GM21515 (cell line): Measurements from ENCODE around the gene LDLRAD2.
"Not testable (repeated sequence)": the region's sequence is repeated elsewhere in the genome, so short reads cannot be mapped to it uniquely, and the experiment has no call there.

Experiments used
- ATAC-seq: cut with Tn5 transposase; IDR thresholded peaks from one replicate; pipeline ENCODE4 v1.9.1; 2021; ENCODE audit not compliant: unreplicated experiment

The LDLRAD2 gene

GRCh38 chr1:21783679-21784603 lies 28.1 kb upstream of the LDLRAD2 start:
- ATAC-seq, result no peak

DNA sequence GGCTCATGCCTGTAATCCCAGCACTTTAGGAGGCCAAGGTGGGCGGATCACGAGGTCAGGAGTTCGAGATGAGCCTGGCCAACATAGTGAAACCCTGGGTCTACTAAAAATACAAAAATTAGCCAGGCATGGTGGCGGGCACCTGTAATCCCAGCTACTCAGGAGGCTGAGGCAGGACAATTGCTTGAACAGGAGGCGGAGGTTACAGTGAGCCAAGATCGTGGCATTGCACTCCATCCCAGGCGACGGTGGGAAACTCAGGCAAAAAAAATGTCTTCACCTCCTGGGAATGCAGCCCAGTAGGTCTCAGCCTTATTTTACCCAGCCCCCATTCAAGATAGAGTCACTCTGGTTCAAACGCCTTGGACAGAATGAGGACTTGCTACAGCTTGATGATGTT lies 26.3 kb upstream of the LDLRAD2 start:
- not testable (repeated sequence) for ATAC-seq

GRCh38 chr1:21786640-21787039 lies 25.4 kb upstream of the LDLRAD2 start:
- ATAC-seq, result no peak

- no peak for ATAC-seq
These were observed 19.0 kb upstream of the LDLRAD2 start for GRCh38 chr1:21793104-21793503.

DNA sequence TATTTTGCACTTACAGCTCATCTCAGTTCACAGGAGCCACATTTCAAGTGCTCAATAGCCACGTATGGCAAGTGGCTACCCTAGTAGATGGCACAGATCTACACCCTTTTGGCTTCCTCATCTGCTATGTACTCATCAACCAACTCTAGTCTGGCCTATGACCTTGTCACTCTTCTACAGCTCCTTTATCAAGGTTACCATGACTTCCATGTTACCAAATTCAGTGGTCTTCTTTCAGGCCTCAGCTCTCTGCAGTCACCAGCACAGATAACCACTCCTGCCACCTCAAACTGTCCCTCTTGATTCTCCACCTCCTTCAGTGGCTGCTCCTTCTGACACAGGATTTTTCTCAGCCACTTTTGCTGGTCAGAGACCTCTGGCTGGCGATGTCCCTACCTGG lies 17.4 kb upstream of the LDLRAD2 start:
- no peak for ATAC-seq

DNA sequence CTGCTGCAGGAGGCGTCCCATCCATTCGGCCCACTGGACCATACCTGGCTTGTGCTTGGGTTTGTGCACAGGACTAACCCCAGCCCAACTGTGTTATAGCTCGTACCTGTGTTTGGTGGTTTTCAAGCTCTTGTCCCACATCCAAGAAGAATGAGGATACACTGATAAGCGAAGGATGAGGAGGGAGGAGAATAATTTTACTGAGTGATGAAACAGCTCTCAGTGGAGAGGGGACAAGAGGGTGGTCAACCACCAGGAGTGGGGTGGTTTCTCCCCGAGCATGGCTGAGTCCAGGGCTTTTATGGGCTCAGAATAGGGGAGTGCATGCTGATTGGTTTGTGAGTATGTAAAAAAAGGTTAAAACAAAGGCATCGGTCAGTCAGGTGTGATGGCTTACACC lies 17.0 kb upstream of the LDLRAD2 start:
- ATAC-seq, result no peak

- no peak for ATAC-seq
These were observed 12.3 kb upstream of the LDLRAD2 start for GRCh38 chr1:21799730-21800129.

GRCh38 chr1:21801100-21801499 lies 11.0 kb upstream of the LDLRAD2 start:
- ATAC-seq, result no peak

GRCh38 chr1:21804536-21804935 lies 7.5 kb upstream of the LDLRAD2 start:
- ATAC-seq, result no peak

GRCh38 chr1:21813542-21813941 lies 1.5 kb downstream of the LDLRAD2 start:
- no peak for ATAC-seq

DNA sequence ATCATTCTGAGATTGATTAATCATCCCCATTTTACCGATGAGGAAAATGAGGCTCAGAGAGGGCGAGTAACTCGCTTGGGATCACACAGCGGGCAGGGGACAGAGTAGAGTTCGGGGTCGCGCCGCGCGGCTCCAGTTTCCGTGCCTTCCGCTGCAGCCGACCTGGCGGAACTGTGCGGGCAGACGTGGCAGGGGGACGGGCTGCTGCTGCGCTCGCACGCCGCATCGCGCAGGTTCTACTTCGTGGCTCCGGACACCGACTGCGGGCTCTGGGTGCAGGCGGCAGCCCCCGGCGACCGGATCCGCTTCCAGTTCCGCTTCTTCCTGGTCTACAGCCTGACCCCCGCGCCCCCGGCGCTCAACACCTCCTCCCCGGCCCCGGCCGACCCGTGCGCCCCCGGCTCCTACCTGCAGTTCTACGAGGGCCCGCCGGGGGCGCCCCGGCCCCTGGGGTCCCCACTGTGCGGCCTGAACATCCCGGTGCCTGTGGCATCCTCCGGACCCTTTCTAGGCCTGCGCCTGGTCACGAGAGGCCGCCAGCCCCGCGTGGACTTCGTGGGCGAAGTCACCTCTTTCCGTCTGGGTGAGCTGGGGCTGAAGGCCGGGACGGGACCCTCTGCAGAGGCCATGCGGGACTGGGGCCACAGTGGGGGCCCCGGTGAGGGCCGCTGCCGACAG lies 2.3 kb downstream of the LDLRAD2 start:
- no peak for ATAC-seq

- no peak for ATAC-seq
These were observed 3.0 kb downstream of the LDLRAD2 start for GRCh38 chr1:21814981-21815582.

- ATAC-seq, result no peak
These were observed 3.8 kb downstream of the LDLRAD2 start for GRCh38 chr1:21815724-21816321.

DNA sequence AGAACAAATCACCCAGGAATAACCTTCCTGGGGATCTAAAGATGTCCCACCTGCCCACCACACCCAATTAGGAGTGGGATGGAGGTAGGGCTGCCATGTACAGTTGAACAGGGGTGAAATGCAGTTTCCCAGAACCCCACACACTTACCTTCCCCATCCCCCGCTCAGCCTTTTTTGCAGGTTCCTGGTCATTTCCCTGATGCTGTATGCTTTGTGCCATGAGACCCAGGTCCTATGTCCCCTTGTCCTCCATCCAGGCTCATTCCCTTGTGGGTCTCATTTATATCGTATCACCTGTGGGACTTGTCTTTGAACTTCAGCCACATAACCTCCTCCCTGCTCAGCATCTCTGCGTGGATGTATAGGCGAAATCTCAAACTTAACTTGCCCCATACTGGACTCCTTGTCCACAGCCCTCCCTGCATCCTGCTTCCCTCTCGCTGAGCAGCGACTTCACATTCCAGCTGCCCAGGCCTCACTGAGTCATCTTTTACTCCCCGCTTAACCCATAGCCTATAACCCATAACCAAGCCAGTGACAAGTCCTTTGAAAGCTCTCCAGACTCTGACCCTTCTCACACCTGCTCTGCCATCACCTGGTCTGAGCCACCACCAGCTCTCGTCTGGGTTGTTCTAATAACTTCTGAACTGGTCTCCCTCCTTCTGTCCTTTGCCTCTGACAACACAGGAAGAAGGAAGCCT lies 4.7 kb downstream of the LDLRAD2 start:
- no peak for ATAC-seq

GRCh38 chr1:21818656-21819055 lies 6.6 kb downstream of the LDLRAD2 start:
- ATAC-seq, result no peak

DNA sequence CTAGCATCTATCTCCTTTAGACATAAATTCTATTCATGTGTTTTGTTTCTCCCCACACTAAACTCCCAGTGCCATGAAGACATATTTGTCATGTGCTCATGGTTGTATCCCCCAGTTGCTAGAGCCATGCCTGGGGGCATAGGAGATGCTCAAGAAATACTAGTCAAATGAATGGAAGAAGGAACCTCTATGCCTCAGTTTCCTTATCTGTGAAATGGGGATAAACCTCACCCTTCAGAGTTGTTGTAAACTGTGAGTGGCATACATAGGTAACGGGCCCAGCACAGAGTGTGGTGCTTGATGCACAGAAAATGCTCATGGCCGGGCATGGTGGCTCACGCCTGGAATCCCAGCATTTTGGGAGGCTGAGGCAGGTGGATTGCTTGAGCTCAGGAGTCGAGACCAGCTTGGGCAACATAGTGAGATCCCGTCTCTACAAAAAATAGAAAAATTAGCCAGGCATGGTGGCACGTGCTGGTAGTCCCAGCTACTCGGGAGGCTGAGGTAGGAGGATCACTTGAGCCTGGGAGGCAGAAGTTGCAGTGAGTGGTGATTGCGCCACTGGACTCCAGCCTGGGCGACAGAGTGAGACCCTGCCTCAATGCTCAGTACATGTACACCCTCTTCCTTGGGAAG lies 8.7 kb downstream of the LDLRAD2 start:
- ATAC-seq, result no peak

- ATAC-seq, result no peak
These were observed 9.4 kb downstream of the LDLRAD2 start for GRCh38 chr1:21821385-21822019.

DNA sequence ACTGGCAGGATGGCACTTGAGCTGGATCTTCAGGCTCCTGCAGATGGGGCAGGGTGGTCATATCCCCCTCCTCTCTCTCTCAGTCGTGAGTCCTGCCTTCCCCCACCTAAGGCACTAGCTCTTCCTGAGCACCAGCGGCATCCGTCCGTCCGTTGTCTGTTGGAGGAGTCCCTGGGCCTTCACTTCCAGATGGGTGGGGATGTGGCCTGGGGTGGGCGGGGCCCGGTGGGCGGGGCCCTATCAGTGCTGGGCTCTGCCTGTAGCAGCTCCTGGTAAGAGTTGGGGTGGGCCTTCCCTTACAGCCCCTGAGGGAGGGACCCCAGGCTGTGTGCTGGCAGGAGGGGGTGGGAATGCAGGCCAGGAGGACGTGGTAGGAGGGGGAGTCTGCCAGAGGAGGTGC lies 10.3 kb downstream of the LDLRAD2 start:
- no peak for ATAC-seq

DNA sequence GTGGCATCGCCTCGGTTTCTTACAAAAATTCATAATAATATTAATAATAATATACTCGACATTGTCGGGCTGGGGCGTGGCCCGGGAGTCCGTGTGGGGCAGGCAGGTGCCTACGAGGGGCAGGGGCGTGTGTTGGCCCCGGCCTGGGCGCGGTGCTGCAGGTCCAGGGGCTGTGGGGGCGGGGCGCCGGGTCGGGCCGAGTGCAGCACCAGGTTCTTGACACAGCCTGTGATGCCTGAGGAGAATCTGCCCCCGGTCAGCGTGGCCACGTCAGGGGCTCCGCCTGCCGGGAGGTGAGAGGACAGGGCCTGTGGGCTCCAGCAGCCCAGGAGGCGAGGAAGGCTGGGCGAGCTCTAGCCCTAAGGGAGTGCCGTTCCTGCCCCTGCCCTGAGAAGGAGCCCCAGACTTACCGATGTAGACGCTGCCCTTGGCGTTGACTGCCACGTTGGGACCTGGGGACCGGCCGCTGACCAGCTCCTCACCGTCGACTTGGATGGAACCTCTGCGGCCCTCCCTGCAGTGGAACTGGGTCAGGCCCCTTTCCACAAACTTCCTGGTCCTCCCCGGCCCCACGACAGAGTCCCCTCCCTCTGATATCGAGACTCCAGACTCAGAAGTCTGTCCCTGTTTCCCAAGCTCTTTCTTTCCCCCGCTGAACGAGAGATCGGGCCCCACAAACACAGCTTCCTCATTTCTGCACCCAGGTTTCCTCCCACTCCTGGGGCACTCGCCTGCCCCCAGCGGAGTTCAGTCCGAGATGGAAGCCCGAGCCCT lies 11.3 kb downstream of the LDLRAD2 start:
- ATAC-seq, result no peak
